Stimulated activated CD4-positive, alpha-beta T cell treated with anti-CD3 and anti-CD28 coated beads, Interleukin-4, amount 100 ng/mL, for 4 hours (primary cell): ENCODE results near the gene IGLL5.
"Not testable (repeated sequence)": the region's sequence is repeated elsewhere in the genome, so short reads cannot be mapped to it uniquely, and the experiment has no call there.

ENCODE experiments used
- DNase-seq, 2 experiments: peaks; one replicate each; pipeline ENCODE4 v3.0.0-alpha.2; 2020

IGLL5 gene

GRCh38 chr22:22884888-22885840, 2.5 kb upstream of the IGLL5 start:
- DNase-seq: no peak

- DNase-seq: no peak
Measured at GRCh38 chr22:22886546-22886945, 1.1 kb upstream of the IGLL5 start.

GRCh38 chr22:22888571-22889353, 1.1 kb downstream of the IGLL5 start:
- DNase-seq: no peak

GRCh38 chr22:22890085-22890484, 2.5 kb downstream of the IGLL5 start:
- DNase-seq: no peak

GRCh38 chr22:22891139-22891621, 3.6 kb downstream of the IGLL5 start:
- DNase-seq: no peak

- DNase-seq: no peak
Measured at GRCh38 chr22:22892096-22893052, 4.8 kb downstream of the IGLL5 start.

GRCh38 chr22:22893077-22893805, 5.6 kb downstream of the IGLL5 start:
- no peak for DNase-seq

GRCh38 chr22:22893891-22894739, 6.5 kb downstream of the IGLL5 start:
- no peak for DNase-seq

- DNase-seq: no peak
Measured at GRCh38 chr22:22894740-22895731, 7.4 kb downstream of the IGLL5 start.

GRCh38 chr22:22895776-22896445, 8.3 kb downstream of the IGLL5 start:
- DNase-seq: no peak

GRCh38 chr22:22896601-22897000, 9.0 kb downstream of the IGLL5 start:
- no peak for DNase-seq

- DNase-seq: no peak
Measured at GRCh38 chr22:22897091-22897490, 9.5 kb downstream of the IGLL5 start.

- no peak for DNase-seq
Measured at GRCh38 chr22:22897947-22898346, 10.3 kb downstream of the IGLL5 start.

GRCh38 chr22:22898411-22898950, 10.9 kb downstream of the IGLL5 start:
- not testable (repeated sequence) for DNase-seq

GRCh38 chr22:22899342-22900080, 11.9 kb downstream of the IGLL5 start:
- not testable (repeated sequence) for DNase-seq

- DNase-seq: not testable (repeated sequence)
Measured at GRCh38 chr22:22900527-22901205, 13.1 kb downstream of the IGLL5 start.

GRCh38 chr22:22901578-22902218, 14.1 kb downstream of the IGLL5 start:
- no peak for DNase-seq
